ENCODE data around the gene COX17. TPM values are rescaled to one million over a fixed set of nuclear protein-coding genes. Genes with fewer than 3 reads are reported as not detected.

The COX17 gene
- total and polyA plus RNA-seq, 2 of the 13 experiments (the other 11 are each of a cell fraction or from before 2014, with no cell fraction given): 41.4 to 51.0 TPM

GRCh38 chr3:119643528-119643927, 33.7 kb downstream of the COX17 start:
- Histone ChIP-seq H4K20me1 (ENCODE audit: insufficient read depth, low read length) (no peaks in the 10 kb centered on the region), H2AFZ (ENCODE audit: low read length) (no peak overlapping the region), H3K27ac (ENCODE audit: extremely low read length, insufficient read depth, low read length) (no peak overlapping the region), H3K4me1 (ENCODE audit: insufficient read depth, low read length) (peaks cover 19% of the 10 kb centered on the region), H3K4me3 (replicated peaks in 1 of 3; ENCODE audit: insufficient read depth in 1 of 3, low read depth in 2 of 3, low read length in 3 of 3) (no peak overlapping the region), H3K79me2 (ENCODE audit: insufficient read depth, low read length) (no peaks in the 10 kb centered on the region), H3K9ac (ENCODE audit: insufficient read depth, low read depth, low read length) (no peak overlapping the region), H3K4me2 (ENCODE audit: low read depth, low read length) (no peak overlapping the region), H3K27me3 (ENCODE audit: control insufficient read depth in 1 of 2, insufficient read depth in 2 of 2, low read length in 2 of 2) (no peaks in the 10 kb centered on the region), H3K36me3 (replicated peaks in 1 of 2; ENCODE audit: control insufficient read depth in 1 of 2, insufficient read depth in 2 of 2, low read length in 2 of 2) (no peaks in the 10 kb centered on the region), H3K9me3 (ENCODE audit: low read length) (no peaks in the 10 kb centered on the region)
- ChIA-PET CTCF (ENCODE audit: low intra/inter-chr PET ratio, low total read pairs) (no interaction called here), POLR2A (no interaction called here)
- TF ChIP-seq ZBTB42 (CRISPR knock-in tag; IDR thresholded peaks at IDR 0.05) (no peak), FUBP1 (CRISPR knock-in tag; IDR thresholded peaks at IDR 0.05; ENCODE audit: borderline replicate concordance) (no peak), FOXJ3 (CRISPR knock-in tag; IDR thresholded peaks at IDR 0.05; ENCODE audit: borderline replicate concordance) (no peak), REXO4 (CRISPR knock-in tag; IDR thresholded peaks at IDR 0.05; ENCODE audit: borderline replicate concordance) (no peak), ZNF766 (CRISPR knock-in tag; IDR thresholded peaks at IDR 0.05; ENCODE audit: borderline replicate concordance) (no peak), TP53 (CRISPR knock-in tag; conservative IDR thresholded peaks at IDR 0.05) (no peak), RBFOX2 (IDR thresholded peaks at IDR 0.05; ENCODE audit: low read depth, low read length) (no peak), SOX13 (IDR thresholded peaks at IDR 0.05) (no peak), SOX13 (CRISPR knock-in tag; conservative IDR thresholded peaks at IDR 0.05 in 1 of 2, IDR thresholded peaks at IDR 0.05 in 1 of 2) (no peak), BRD4 (CRISPR knock-in tag; IDR thresholded peaks at IDR 0.05) (no peak), ZNF513 (CRISPR knock-in tag; conservative IDR thresholded peaks at IDR 0.05) (no peak), BRF2 (CRISPR knock-in tag; IDR thresholded peaks at IDR 0.05) (no peak), BATF2 (CRISPR knock-in tag; IDR thresholded peaks at IDR 0.05) (no peak), TBL1XR1 (IDR thresholded peaks at IDR 0.05; ENCODE audit: borderline replicate concordance, low read length, partially characterized antibody) (no peak), ZNF354B (CRISPR knock-in tag; IDR thresholded peaks at IDR 0.05) (no peak), REPIN1 (CRISPR knock-in tag; IDR thresholded peaks at IDR 0.05; ENCODE audit: borderline replicate concordance, low read depth) (no peak), ZNF749 (CRISPR knock-in tag; IDR thresholded peaks at IDR 0.05; ENCODE audit: borderline replicate concordance) (no peak), PCBP2 (optimal IDR thresholded peaks at IDR 0.05; ENCODE audit: low read depth, low read length, poor library complexity, severe bottlenecking) (no peak), ZNF678 (CRISPR knock-in tag; IDR thresholded peaks at IDR 0.05) (no peak)
- DNase-seq (ENCODE audit: low spot score) (no peak), FAIRE-seq (no peak), ATAC-seq (no peak)
- intact Hi-C loops (cut with micrococcal nuclease; ENCODE audit: unreplicated experiment): no loop called here
- in situ Hi-C loops (cut with HindIII; ENCODE audit: extremely low pct_ligation_motif_present, low pct_unique_long_range_greater_than_20kb): no loop called here
- BruUV-seq (replicated peaks): no TSS peak
- WGBS (ENCODE audit: low lambda C conversion rate): 98% methylated on average over 2 of the region's 2 CpGs
